Activated gamma-delta T cell (primary cell): Measurements from ENCODE around the gene RTL10.
"Not testable (repeated sequence)": the region's sequence is repeated elsewhere in the genome, so short reads cannot be mapped to it uniquely, and the experiment has no call there.

Experiments used
- DNase-seq: peaks from one replicate; lab custom pipeline; 2025; lab: John Stamatoyannopoulos, UW

Gene RTL10

GRCh38 chr22:19889951-19890350 is 35.3 kb upstream of the RTL10 start:
- no peak for DNase-seq

- DNase-seq, result no peak
These were observed 33.6 kb upstream of the RTL10 start for GRCh38 chr22:19888131-19888746.

GRCh38 chr22:19887256-19887985 is 32.7 kb upstream of the RTL10 start:
- no peak for DNase-seq

GRCh38 chr22:19886605-19887255 is 32.1 kb upstream of the RTL10 start:
- no peak for DNase-seq

DNA sequence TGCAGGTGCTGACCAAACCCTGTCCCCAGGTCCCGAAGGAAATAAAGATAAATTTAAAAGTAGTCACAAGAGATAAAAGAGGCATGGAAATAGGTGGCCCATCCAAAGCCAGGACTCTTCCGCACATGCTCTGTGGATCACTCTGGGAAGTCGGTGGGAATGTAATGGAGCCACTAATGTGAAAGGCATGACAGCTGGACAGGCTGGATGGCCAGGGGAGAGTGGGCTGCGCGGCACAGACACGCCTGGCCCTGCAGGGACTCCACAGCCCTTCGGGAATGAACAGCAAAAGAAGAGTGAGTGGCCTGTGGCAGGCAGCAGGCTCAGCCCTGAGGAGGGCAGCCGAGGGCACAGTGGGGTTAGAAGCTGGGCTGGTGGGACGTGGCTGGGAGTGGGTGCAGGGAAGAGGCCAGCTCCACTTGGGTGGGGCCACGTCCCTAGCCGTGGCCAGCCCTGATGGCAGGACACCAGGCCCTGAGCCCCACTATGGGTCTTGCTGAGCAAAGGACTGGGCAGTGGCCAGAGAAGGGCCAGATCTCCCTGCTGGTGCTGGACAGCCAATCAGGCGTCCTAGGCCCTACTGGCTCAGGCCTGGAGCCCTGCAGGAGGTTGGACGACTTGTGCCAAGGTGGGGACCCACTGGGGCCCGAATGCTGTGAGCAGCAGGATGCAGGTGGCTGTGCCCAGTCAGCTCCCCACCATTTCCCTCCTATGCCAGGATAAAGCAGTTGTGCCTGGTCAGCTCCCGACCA is 31.3 kb upstream of the RTL10 start:
- no peak for DNase-seq

DNA sequence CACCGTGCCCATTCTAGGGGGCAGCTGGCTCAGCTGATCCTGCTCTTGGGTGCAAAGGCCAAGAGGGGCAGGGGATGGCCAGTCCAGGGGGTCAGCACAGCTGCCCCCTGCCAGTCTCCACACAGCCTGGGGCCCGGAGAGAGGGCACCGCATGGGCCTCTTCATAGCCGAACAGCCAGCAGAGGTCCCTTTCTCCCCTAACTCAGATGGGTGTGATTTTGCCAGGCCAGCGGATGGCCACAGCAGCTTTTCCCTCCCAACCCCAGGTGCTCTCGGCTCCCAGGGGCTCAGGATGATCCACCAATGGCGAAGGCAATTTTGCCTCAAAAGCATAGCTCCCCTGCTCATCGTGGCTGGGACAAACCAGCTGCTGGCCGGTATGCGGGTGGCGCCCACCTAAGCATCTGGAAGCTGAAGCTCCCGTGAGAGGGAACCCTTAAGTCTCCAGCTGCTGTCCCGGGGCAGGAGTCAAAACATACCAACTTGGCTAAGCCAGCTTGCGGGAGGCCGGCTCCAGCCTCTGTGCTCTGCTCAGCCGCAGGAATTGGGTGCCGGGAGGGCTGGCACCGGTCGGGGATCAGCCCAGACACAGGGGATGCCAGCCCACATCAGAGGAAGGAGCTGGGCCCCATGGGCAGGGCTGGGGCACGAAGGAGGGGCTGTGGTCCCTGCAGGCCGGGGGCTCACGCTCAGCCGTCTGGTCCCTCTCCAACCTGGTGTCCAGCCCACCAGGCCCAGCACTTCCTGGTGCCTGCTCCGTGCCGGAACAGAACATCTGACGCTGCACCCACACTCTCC is 30.5 kb upstream of the RTL10 start:
- DNase-seq, result no peak

- no peak for DNase-seq
These were observed 29.7 kb upstream of the RTL10 start for GRCh38 chr22:19884161-19884953.

GRCh38 chr22:19883446-19883845 is 28.8 kb upstream of the RTL10 start:
- DNase-seq, result not testable (repeated sequence)

DNA sequence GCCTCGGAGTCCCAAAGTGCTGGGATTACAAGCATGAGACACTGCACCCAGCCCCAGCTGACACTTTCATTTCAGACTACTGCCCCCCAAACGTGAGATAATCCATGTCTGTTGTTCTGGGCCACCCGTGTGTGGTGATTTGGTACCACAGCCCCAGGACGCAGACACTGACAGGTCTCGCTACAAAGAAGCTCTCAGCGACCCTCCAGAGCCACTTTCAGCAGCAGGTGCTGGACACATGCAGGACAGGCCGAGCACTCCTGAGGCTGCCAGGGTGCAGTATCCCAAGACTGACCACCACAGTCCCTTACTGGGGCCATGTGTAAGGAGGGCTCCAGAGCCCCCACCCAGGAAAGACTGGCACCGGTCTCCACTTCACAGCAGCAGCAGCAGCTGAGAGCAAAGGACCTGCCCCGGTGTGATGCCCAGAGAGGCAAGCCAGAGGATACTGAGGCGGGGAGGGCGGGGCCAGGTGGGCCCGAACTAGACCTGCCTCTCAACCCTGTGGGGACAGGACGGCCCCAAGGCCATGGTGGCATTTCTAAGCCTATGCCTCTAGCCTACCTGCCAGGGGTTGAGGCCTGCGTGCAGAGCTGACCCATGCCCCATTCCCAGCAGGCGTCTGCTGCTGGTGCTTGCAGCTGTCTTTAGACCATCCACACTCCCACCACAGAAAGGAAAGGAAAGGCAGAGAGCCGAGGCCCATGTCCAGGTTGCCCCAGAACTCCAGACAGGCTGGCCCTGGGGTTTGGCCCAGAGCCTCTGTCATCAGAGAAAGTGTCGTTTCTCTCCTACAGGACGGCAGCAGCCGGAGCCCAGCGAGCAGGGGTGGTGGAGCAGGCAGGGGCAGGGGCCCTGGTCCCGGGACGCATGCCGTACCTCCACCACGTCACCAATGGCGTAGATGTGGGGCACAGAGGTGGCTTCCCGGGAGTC is 28.0 kb upstream of the RTL10 start:
- no peak for DNase-seq

DNA sequence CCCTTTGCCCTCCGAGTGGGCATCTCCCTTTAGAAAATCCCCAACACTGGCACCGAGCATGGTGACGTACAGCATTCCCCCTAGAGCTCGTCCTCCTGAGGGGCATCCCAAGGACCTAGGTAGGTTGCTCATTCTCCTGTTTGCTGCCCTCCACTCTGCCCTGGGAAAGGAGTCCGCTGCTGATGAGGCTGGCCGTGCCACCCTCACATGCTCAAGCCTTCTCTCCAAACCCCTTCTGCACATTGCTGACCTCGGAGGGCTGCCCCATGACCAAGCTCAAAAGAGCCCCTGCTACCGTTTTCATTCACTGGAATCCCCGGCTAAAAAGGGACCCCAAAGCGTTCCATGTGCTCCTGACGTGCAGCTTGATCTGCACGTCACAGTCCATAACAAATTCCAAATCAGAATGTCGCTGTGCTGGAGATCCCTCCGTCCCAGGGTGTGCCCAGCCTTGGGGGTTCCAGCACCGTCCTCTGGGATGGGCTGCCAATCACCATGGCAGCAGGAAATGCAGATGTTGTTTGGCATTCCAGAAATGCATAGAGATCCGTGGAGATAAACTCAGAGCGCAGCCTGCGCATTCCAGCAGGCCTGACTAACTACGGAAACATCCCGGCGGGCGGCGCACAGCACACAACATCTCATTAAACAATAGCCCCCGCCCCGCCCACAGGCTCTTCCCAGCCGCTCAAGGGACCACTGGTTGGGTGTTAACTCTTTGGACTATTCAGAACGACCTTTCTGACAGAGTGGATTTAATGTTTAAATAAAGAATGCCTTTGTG is 26.3 kb upstream of the RTL10 start:
- DNase-seq, result no peak

GRCh38 chr22:19879992-19880785 is 25.5 kb upstream of the RTL10 start:
- no peak for DNase-seq

DNA sequence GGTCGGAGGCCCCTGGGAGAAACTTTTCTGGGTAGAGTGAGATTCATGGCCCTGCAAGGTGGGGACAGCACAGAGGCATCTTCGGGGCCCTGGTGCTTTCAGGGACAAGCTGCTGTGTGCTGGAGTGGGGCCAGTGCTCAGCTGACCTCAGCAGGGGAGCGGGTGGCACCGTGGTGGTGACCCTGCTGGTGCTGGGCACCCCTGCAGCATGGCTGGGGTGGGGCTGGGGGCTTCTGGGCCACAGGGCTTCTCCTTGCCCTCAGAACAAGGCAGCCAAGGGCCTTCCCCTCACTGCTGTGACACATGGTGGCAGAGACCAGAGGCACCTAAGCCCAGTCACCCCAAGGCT is 24.9 kb upstream of the RTL10 start:
- no peak for DNase-seq

GRCh38 chr22:19879246-19879570 is 24.5 kb upstream of the RTL10 start:
- DNase-seq, result no peak

DNA sequence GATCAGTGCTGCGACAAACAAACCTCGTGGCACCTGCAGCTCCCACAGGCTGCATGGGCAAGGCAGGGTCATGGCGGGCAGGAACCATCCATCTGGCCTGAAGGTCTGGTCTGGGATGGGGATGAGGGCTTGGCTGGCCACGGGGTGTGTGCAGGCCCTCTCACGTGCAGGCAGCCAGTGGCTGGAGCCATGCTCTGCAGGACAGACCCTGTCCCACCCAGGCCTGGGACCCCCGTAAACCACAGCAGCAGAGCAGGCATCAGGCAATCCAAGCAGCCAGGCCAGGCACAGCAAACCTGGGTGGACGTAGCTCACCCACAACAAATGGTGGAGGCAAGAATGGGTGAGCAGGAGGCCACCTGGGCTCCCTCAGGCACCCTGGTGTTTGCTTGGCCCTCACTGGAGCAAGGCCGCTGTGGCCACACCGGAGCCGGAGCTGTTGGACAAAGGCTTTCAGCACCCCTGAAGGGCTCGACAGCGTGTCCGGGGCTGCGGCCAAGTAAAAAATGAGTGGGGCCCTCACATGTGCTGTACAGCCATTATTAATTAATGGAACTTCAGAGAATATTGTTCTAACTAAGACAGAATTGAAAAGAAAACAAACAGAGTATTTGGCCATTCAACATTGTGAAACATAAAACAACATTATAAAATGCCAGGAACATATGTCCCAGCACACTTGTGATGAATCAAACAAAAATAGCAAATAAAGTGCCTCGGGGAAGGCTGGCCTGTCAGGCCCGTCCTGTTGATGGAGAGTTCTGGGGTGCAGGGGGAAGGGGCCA is 24.0 kb upstream of the RTL10 start:
- DNase-seq, result no peak

- no peak for DNase-seq
These were observed 23.1 kb upstream of the RTL10 start for GRCh38 chr22:19877626-19878339.

DNA sequence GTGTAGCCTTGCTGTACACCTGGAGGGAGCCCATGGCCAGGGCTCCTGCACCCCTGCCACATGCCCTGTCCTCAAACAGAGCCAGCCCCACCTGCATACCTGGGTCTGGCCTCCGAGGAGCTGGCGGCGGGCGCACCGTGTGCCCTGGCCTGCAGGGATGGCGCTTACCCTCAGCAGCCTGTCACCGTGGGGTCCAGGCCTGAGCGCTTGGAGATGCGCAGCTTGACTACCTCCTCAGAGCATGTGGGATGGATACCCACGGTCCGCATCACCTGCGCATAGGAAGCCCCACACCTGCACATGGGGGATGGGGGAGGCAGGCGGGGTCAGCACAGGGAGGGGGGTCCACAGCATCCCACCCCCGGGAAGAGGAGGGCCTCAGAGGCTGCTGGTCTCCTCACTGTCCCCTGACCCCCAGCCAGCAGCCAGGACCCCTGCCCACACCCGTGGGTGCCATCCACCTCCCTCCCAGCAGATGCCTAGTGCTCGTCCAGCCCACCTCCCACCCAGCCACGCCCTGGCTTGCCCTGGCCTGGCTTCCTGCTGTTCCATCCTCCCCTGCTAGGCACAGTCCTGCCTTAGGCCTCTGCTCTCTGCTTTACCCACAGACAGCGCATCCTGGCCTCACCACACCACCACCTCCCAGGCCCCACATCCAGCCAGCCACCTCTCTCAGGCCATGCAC is 22.4 kb upstream of the RTL10 start:
- no peak for DNase-seq
